HG03025 (cell line): ENCODE measurements around the gene PTPRC.

Experiments used
- ATAC-seq: cut with Tn5 transposase; IDR thresholded peaks from one replicate; pipeline ENCODE4 v1.9.1; 2021; ENCODE audit warnings: mild to moderate bottlenecking, moderate library complexity; ENCODE audit not compliant: unreplicated experiment, low FRiP score

PTPRC gene

GRCh38 chr1:198794498-198794897 is 155.7 kb downstream of the PTPRC start:
- ATAC-seq = no peak

GRCh38 chr1:198797656-198798055 is 158.8 kb downstream of the PTPRC start:
- ATAC-seq = no peak

- no peak for ATAC-seq
Measured at GRCh38 chr1:198798923-198799386, 160.1 kb downstream of the PTPRC start.

GRCh38 chr1:198805498-198806151 is 166.8 kb downstream of the PTPRC start:
- no peak for ATAC-seq

- no peak for ATAC-seq
Measured at GRCh38 chr1:198806861-198807260, 168.0 kb downstream of the PTPRC start.
